GM23338 (cell line): ENCODE measurements around the gene CELA3B. TPM values are rescaled to one million over a fixed set of nuclear protein-coding genes. Genes with fewer than 3 reads are reported as not detected.

Experiments
- ATAC-seq: fragments of 200-7000 bp; cut with Tn5 transposase; 3 replicates; pipeline ENCODE4 v1.9.1; 2020
- DNase-seq: peaks from one replicate; pipeline ENCODE4 v3.0.0-alpha.2; 2015; ENCODE audit warnings: low spot score
- H2AFZ ChIP-seq: fragments of 200-600 bp; sonication (generic); 2 replicates; pipeline ENCODE4 v1.8.0; 2016; ENCODE audit warnings: antibody characterized with exemption, mild to moderate bottlenecking, moderate library complexity
- H3F3A ChIP-seq: fragments of 200-600 bp; sonication (generic); replicated peaks from 2 replicates; pipeline ENCODE4 v1.8.0; 2017; ENCODE audit warnings: antibody characterized with exemption, mixed run types, low read depth
- H3K27ac ChIP-seq: fragments of 200-600 bp; sonication (generic); 2 replicates; pipeline ENCODE4 v1.6.1; 2016; ENCODE audit warnings: low read depth
- H3K27me3 ChIP-seq: fragments of 200-600 bp; sonication (generic); 2 replicates; pipeline ENCODE4 v1.8.0; 2016; ENCODE audit warnings: mild to moderate bottlenecking, mixed run types, moderate library complexity; ENCODE audit not compliant: insufficient read depth
- H3K36me3 ChIP-seq: fragments of 200-600 bp; sonication (generic); 2 replicates; pipeline ENCODE4 v1.8.0; 2016; ENCODE audit warnings: mild to moderate bottlenecking; ENCODE audit not compliant: insufficient read depth
- H3K4me1 ChIP-seq: fragments of 200-600 bp; sonication (generic); 2 replicates; pipeline ENCODE4 v1.8.0; 2016; ENCODE audit warnings: mild to moderate bottlenecking, moderate library complexity; ENCODE audit not compliant: insufficient read depth
- H3K4me2 ChIP-seq: fragments of 200-600 bp; sonication (generic); 2 replicates; pipeline ENCODE4 v1.7.1; 2017; ENCODE audit warnings: mixed run types
- H3K4me3 ChIP-seq: fragments of 200-600 bp; sonication (generic); 2 replicates; pipeline ENCODE4 v1.6.1; 2016; ENCODE audit warnings: mixed run types
- H3K79me2 ChIP-seq: fragments of 200-600 bp; sonication (generic); replicated peaks from 2 replicates; pipeline ENCODE4 v1.8.0; 2017; ENCODE audit warnings: mild to moderate bottlenecking; ENCODE audit not compliant: insufficient read depth
- H3K9me2 ChIP-seq: fragments of 200-600 bp; sonication (generic); 2 replicates; pipeline ENCODE4 v1.8.0; 2017; ENCODE audit not compliant: insufficient read depth
- H4K20me1 ChIP-seq: fragments of 200-600 bp; sonication (generic); replicated peaks from 2 replicates; pipeline ENCODE4 v1.8.0; 2017; ENCODE audit warnings: mild to moderate bottlenecking; ENCODE audit not compliant: insufficient read depth
- H3K27ac Mint-ChIP-seq: 2 replicates; pipeline ENCODE4 v1.8.0; 2020; ENCODE audit warnings: inconsistent platforms, mild to moderate bottlenecking, moderate library complexity, mixed read lengths
- H3K27me3 Mint-ChIP-seq: 3 replicates; pipeline ENCODE4 v1.8.0; 2022; ENCODE audit warnings: low read depth, mild to moderate bottlenecking, moderate library complexity, mixed read lengths, inconsistent platforms; ENCODE audit not compliant: insufficient read depth, poor library complexity
- H3K36me3 Mint-ChIP-seq: 3 replicates; pipeline ENCODE4 v1.8.0; 2021; ENCODE audit warnings: low read depth, mild to moderate bottlenecking, inconsistent platforms, moderate library complexity, mixed read lengths
- H3K4me1 Mint-ChIP-seq: 3 replicates; pipeline ENCODE4 v1.8.0; 2020; ENCODE audit warnings: mild to moderate bottlenecking, inconsistent platforms, mixed read lengths
- H3K4me3 Mint-ChIP-seq: 3 replicates; pipeline ENCODE4 v1.8.0; 2021; ENCODE audit warnings: moderate library complexity, mild to moderate bottlenecking, inconsistent platforms, mixed read lengths
- H3K9me3 Mint-ChIP-seq: 3 replicates; pipeline ENCODE4 v1.8.0; 2020; ENCODE audit warnings: moderate library complexity, mild to moderate bottlenecking, inconsistent platforms, mixed read lengths
- CREB1 ChIP-seq: fragments of 250-450 bp; sonication (Bioruptor Pico); IDR thresholded peaks from 2 replicates; pipeline ENCODE4 v1.5.0; 2020; ENCODE audit warnings: low read depth, mild to moderate bottlenecking, moderate library complexity
- EZH2 ChIP-seq: fragments of 200-600 bp; sonication (generic); IDR thresholded peaks from one replicate; pipeline ENCODE4 v1.8.0; 2017; ENCODE audit warnings: antibody characterized with exemption, mild to moderate bottlenecking, low read depth; ENCODE audit not compliant: unreplicated experiment
- EZH2phosphoT487 ChIP-seq: fragments of 200-600 bp; sonication (generic); IDR thresholded peaks from one replicate; pipeline ENCODE4 v1.8.1; 2018; ENCODE audit warnings: antibody characterized with exemption; ENCODE audit not compliant: unreplicated experiment
- JUNB ChIP-seq: IDR thresholded peaks from one replicate; pipeline ENCODE4 v1.6.1; 2016; ENCODE audit warnings: antibody characterized with exemption; ENCODE audit not compliant: unreplicated experiment
- NANOG ChIP-seq: IDR thresholded peaks from 2 replicates; pipeline ENCODE4 v1.6.1; 2016; ENCODE audit warnings: antibody characterized with exemption, borderline replicate concordance
- POLR2AphosphoS5 ChIP-seq: IDR thresholded peaks from 2 replicates; pipeline ENCODE4 v1.6.1; 2016; ENCODE audit warnings: antibody characterized with exemption, low read depth
- STAT1 ChIP-seq: IDR thresholded peaks from one replicate; pipeline ENCODE4 v1.6.1; 2016; ENCODE audit warnings: antibody characterized with exemption; ENCODE audit not compliant: unreplicated experiment
- ZNF114 ChIP-seq: fragments of 250-450 bp; sonication (Bioruptor Pico); IDR thresholded peaks from 2 replicates; pipeline ENCODE4 v1.5.0; 2020; ENCODE audit warnings: mild to moderate bottlenecking, moderate library complexity
- ZNF331 ChIP-seq: fragments of 250-450 bp; sonication (Bioruptor Pico); IDR thresholded peaks from 2 replicates; pipeline ENCODE4 v1.5.0; 2020; ENCODE audit warnings: low read depth, mild to moderate bottlenecking, moderate library complexity
- polyA plus RNA-seq: library from polyadenylated mRNA; unstranded; fragments of >200 nt; fragmentation: Nextera tagmentation; extraction: Ambion mirVana; gene quantifications from 2 replicates; pipeline ENCODE4 v1.2.1, GENCODE V29; 2016
- total RNA-seq: library from RNA; depleted of rRNA; stranded (reverse); fragments of >200 nt; shearing (Covaris generic); gene quantifications from 2 replicates; pipeline ENCODE4 v1.2.3, GENCODE V29; 2014
- TF ChIP-seq, protein P1 (sequence below), 2 experiments: fragments of 200-600 bp in 1 of 2; sonication (generic) in 1 of 2; conservative IDR thresholded peaks; 2 replicates each; pipeline versions ENCODE4 v1.5.1 to v1.6.1; 2016 to 2017; ENCODE audit warnings: antibody characterized with exemption in 2 of 2, low read depth in 2 of 2, mild to moderate bottlenecking in 2 of 2, moderate library complexity in 1 of 2
- TF ChIP-seq, protein P2 (sequence below): fragments of 250-450 bp; sonication (Bioruptor Pico); IDR thresholded peaks from 2 replicates; pipeline ENCODE4 v1.5.0; 2020; ENCODE audit warnings: mild to moderate bottlenecking, moderate library complexity
- TF ChIP-seq, protein P3 (sequence below): IDR thresholded peaks from 2 replicates; pipeline ENCODE4 v1.6.1; 2016; ENCODE audit warnings: antibody characterized with exemption

The CELA3B gene
- total and polyA plus RNA-seq, 2 experiments from 2014 or later = not detected

DNA sequence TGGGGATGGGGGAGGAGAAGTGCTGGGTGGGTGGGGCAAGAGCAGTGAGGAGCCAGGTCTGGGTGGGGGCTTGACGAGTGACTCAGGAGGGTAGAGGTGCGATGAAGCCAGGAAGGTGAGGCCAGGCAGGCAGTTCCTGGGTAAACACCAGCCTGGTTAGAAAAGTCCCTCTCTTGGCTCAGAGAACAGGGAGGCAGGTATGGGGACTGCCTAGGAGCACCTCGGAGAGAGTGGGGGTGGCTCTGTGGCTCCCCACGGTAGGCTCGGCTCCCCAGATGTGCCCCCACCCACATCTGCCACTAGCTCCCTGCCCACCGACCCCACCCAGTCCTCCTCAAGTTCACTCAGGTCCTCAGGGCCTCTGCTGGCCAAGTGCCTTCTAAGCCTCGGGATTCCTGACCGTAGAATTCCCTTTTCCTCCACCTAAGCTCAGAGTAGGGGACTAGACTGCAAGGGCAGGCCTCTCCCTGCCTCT, 40.9 kb upstream of the CELA3B start:
- Histone ChIP-seq H3K9me2 (no peaks in the 10 kb centered on the region), H3F3A (peaks cover 5% of the 10 kb centered on the region; the same call in 1 of the 2 replicates), H3K27ac (peak overlapping the region; percentile 39; the same call in 1 of the 2 replicates), H3K79me2 (peaks cover 47% of the 10 kb centered on the region), H4K20me1 (peaks cover 4% of the 10 kb centered on the region), H3K4me1 (peaks cover 25% of the 10 kb centered on the region), H3K4me3 (peak overlapping the region; percentile 79), H3K36me3 (no peaks in the 10 kb centered on the region), H3K4me2 (peak overlapping the region; percentile 91), H2AFZ (no peak overlapping the region), H3K27me3 (no peaks in the 10 kb centered on the region)
- ATAC-seq = peak; percentile 7
- peak; percentile 53 for DNase-seq
- Mint-ChIP-seq H3K4me1 (peaks cover 52% of the 10 kb centered on the region), H3K4me3 (peak overlapping the region; percentile 79), H3K27me3 (peaks cover 19% of the 10 kb centered on the region), H3K9me3 (no peaks in the 10 kb centered on the region), H3K27ac (0 out of 2 replicates have a peak overlapping the region, but pooled peaks have one; percentile 7), H3K36me3 (no peaks in the 10 kb centered on the region)
- TF ChIP-seq EZH2 (no peak), ZNF331 (CRISPR knock-in tag) (no peak), CREB1 (no peak), JUNB (no peak), POLR2AphosphoS5 (no peak), STAT1 (no peak), NANOG (no peak), EZH2phosphoT487 (no peak)

DNA sequence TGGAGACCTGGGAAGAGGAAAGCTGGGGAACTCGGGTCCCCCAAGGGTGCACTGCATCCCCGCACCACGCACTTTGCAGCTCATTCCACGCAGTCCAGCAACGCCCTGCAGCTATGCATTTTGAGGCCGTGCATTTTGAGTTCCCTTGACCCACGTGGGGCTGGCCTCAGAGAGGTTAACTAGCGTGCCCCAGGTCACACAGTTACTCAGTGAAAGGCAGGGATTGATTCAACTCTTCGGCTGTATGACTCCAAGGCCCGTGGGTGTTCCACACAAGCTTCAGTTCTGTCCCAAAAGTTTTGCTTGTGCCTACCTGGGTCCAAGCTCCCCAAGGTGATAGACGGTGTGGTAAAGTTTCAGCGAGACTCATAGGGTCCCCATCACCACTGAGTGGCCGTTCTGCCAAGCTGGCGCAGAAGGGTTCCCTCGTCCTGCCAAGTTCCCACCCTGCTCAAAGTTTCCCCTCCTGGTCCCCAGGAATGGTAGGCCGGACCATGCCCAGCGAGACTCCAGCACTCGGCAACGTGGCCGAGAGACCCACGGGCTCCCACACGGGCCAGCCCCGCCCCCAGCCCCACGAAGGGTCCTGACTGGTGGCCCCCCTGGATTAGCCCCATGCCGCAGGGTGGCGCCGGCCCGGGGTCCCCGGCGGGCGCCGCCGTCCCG, 40.3 kb upstream of the CELA3B start:
- peaks cover 4% of the 10 kb centered on the region for H4K20me1 ChIP-seq
- H3K36me3 ChIP-seq = no peaks in the 10 kb centered on the region
- peak overlapping the region; percentile 39; the same call in 1 of the 2 replicates for H3K27ac ChIP-seq
- Mint-ChIP-seq H3K4me1 (peaks cover 52% of the 10 kb centered on the region), H3K36me3 (no peaks in the 10 kb centered on the region), H3K9me3 (no peaks in the 10 kb centered on the region), H3K27me3 (peaks cover 21% of the 10 kb centered on the region), H3K27ac (0 out of 2 replicates have a peak overlapping the region, but pooled peaks have one; percentile 7), H3K4me3 (peak overlapping the region; percentile 79)
- H3K79me2 ChIP-seq = peaks cover 42% of the 10 kb centered on the region
- H3K9me2 ChIP-seq = no peaks in the 10 kb centered on the region
- H3K4me3 ChIP-seq = peak overlapping the region; percentile 79
- peaks cover 28% of the 10 kb centered on the region for H3K4me1 ChIP-seq
- peak overlapping the region; percentile 91 for H3K4me2 ChIP-seq
- H2AFZ ChIP-seq = no peak overlapping the region
- H3F3A ChIP-seq = peaks cover 5% of the 10 kb centered on the region; the same call in 1 of the 2 replicates
- H3K27me3 ChIP-seq = no peaks in the 10 kb centered on the region
- no peak for DNase-seq
- peak; percentile 5 for ATAC-seq
- TF ChIP-seq, protein P1, sequence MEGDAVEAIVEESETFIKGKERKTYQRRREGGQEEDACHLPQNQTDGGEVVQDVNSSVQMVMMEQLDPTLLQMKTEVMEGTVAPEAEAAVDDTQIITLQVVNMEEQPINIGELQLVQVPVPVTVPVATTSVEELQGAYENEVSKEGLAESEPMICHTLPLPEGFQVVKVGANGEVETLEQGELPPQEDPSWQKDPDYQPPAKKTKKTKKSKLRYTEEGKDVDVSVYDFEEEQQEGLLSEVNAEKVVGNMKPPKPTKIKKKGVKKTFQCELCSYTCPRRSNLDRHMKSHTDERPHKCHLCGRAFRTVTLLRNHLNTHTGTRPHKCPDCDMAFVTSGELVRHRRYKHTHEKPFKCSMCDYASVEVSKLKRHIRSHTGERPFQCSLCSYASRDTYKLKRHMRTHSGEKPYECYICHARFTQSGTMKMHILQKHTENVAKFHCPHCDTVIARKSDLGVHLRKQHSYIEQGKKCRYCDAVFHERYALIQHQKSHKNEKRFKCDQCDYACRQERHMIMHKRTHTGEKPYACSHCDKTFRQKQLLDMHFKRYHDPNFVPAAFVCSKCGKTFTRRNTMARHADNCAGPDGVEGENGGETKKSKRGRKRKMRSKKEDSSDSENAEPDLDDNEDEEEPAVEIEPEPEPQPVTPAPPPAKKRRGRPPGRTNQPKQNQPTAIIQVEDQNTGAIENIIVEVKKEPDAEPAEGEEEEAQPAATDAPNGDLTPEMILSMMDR (conservative IDR thresholded peaks at IDR 0.05; ENCODE audit: low read depth in 2 of 2) = no peak
- no peak for TF ChIP-seq CREB1
- TF ChIP-seq, protein P2, sequence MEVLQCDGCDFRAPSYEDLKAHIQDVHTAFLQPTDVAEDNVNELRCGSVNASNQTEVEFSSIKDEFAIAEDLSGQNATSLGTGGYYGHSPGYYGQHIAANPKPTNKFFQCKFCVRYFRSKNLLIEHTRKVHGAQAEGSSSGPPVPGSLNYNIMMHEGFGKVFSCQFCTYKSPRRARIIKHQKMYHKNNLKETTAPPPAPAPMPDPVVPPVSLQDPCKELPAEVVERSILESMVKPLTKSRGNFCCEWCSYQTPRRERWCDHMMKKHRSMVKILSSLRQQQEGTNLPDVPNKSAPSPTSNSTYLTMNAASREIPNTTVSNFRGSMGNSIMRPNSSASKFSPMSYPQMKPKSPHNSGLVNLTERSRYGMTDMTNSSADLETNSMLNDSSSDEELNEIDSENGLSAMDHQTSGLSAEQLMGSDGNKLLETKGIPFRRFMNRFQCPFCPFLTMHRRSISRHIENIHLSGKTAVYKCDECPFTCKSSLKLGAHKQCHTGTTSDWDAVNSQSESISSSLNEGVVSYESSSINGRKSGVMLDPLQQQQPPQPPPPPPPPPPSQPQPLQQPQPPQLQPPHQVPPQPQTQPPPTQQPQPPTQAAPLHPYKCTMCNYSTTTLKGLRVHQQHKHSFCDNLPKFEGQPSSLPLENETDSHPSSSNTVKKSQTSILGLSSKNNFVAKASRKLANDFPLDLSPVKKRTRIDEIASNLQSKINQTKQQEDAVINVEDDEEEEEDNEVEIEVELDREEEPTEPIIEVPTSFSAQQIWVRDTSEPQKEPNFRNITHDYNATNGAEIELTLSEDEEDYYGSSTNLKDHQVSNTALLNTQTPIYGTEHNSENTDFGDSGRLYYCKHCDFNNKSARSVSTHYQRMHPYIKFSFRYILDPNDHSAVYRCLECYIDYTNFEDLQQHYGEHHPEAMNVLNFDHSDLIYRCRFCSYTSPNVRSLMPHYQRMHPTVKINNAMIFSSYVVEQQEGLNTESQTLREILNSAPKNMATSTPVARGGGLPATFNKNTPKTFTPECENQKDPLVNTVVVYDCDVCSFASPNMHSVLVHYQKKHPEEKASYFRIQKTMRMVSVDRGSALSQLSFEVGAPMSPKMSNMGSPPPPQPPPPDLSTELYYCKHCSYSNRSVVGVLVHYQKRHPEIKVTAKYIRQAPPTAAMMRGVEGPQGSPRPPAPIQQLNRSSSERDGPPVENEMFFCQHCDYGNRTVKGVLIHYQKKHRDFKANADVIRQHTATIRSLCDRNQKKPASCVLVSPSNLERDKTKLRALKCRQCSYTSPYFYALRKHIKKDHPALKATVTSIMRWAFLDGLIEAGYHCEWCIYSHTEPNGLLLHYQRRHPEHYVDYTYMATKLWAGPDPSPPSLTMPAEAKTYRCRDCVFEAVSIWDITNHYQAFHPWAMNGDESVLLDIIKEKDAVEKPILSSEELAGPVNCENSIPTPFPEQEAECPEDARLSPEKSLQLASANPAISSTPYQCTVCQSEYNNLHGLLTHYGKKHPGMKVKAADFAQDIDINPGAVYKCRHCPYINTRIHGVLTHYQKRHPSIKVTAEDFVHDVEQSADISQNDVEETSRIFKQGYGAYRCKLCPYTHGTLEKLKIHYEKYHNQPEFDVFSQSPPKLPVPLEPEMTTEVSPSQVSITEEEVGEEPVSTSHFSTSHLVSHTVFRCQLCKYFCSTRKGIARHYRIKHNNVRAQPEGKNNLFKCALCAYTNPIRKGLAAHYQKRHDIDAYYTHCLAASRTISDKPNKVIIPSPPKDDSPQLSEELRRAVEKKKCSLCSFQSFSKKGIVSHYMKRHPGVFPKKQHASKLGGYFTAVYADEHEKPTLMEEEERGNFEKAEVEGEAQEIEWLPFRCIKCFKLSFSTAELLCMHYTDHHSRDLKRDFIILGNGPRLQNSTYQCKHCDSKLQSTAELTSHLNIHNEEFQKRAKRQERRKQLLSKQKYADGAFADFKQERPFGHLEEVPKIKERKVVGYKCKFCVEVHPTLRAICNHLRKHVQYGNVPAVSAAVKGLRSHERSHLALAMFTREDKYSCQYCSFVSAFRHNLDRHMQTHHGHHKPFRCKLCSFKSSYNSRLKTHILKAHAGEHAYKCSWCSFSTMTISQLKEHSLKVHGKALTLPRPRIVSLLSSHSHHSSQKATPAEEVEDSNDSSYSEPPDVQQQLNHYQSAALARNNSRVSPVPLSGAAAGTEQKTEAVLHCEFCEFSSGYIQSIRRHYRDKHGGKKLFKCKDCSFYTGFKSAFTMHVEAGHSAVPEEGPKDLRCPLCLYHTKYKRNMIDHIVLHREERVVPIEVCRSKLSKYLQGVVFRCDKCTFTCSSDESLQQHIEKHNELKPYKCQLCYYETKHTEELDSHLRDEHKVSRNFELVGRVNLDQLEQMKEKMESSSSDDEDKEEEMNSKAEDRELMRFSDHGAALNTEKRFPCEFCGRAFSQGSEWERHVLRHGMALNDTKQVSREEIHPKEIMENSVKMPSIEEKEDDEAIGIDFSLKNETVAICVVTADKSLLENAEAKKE (CRISPR knock-in tag) = no peak
- no peak for TF ChIP-seq ZNF331 (CRISPR knock-in tag)
- TF ChIP-seq STAT1 = no peak
- TF ChIP-seq, protein P3, sequence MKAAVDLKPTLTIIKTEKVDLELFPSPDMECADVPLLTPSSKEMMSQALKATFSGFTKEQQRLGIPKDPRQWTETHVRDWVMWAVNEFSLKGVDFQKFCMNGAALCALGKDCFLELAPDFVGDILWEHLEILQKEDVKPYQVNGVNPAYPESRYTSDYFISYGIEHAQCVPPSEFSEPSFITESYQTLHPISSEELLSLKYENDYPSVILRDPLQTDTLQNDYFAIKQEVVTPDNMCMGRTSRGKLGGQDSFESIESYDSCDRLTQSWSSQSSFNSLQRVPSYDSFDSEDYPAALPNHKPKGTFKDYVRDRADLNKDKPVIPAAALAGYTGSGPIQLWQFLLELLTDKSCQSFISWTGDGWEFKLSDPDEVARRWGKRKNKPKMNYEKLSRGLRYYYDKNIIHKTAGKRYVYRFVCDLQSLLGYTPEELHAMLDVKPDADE = no peak
- no peak for TF ChIP-seq EZH2
- TF ChIP-seq ZNF114 (CRISPR knock-in tag) = no peak
- TF ChIP-seq POLR2AphosphoS5 = no peak
- no peak for TF ChIP-seq EZH2phosphoT487
- no peak for TF ChIP-seq NANOG
